GM19438 (cell line): Measurements from ENCODE around the gene RIMBP2.
"Not testable (repeated sequence)": the region's sequence is repeated elsewhere in the genome, so short reads cannot be mapped to it uniquely, and the experiment has no call there.

Experiments
- ATAC-seq: cut with Tn5 transposase; IDR thresholded peaks from one replicate; pipeline ENCODE4 v1.9.1; 2021; ENCODE audit warnings: low read depth; ENCODE audit not compliant: unreplicated experiment

RIMBP2 gene

DNA sequence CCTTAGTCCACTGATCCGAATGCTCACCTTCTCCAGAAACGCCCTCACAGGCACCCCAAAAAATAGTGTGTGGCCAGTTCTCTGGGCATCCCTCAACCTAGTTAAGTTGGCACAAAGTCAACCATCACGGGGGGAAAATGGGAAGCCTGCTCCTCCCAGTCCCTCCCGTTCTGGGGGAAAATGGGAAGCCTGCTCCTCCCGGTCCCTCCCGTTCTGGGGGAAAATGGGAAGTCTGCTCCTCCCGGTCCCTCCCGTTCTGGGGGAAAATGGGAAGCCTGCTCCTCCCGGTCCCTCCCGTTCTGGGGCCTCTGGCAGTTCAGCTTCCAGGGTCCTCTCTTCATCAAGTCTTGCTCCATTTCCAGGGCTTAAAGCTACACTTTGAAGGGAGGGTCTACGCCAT, 106.1 kb downstream of the RIMBP2 start:
- ATAC-seq: no peak

DNA sequence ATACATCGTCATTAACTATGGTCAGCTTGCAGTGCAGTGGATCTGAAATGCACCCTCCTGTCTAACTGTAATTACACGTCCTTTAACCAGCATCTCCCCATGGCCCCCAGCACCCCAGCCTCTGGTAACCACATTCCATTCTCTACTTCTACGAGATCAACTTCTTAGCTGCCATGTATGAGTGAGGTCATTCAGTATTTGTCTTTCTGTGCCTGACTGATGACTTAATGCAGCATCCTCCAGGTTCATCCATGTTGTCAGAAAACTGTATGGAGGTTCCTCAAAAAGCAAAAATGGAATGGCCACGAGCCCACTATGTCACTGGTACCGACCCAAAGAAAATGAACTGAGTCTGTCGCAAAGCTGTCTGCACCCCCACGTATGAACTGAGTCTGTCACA, 107.3 kb downstream of the RIMBP2 start:
- no peak for ATAC-seq

DNA sequence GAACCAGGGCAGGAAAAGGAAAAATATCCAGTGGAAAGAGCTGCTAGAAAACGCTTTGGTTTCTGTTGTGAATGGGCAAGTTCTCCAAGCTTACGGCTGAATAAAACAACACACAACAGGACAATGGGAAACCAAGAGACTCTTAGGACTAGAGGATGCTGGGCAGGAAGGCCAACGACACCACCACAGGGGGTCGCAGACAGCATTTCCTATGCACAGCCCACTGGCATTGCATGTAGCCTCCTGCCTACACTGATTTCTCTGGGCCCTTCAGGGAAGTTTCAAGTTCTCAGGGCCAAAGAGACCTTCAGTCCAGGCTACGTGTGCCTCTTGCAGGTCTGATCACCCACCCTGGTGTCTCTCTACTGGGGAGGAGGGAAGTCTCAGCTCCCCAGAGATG, 108.0 kb downstream of the RIMBP2 start:
- no peak for ATAC-seq

DNA sequence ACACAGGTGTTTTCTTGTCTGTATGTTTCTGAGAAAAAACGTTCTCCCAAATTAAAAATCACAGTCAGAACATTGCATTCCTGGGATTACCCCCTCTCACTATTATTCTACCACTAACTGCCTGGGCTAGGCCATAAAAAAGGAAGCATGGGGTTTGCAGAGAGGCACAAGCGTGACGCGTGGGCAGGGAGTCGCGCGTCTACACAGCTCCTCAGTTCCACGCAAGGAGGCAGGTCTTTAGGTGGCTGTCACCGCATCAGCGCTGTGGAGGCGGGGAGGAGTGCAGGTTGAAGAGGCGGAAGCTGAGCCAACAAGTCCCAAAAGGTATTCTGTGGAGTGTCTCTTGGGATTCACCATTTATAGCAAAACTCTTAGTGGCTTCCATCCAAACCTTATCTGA, 109.9 kb downstream of the RIMBP2 start:
- no peak for ATAC-seq

DNA sequence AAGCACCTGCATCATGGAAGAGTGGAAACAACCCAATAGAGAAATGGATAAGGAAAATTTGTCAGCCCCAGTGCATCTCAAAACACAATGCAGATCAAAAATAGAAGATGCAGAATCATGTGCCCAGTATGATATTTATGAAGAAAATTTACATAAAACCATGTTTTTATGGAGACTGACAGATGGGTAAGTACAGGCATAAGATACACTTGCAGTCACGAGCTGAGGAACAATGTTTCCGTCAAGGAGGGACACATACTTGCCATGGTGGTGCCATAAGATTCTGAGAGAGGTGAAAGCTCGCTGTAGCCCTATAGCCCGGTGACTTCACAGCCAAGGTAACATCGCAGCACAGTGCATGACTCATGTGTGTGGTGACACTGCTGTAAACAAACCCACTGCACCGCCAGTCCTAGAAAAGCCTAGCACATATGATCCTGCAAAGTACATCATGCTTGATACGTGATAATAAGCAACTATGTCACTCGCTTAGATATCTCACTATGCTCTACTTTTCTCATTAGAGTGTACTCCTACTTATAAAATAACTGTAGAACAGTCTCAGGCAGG, 112.6 kb downstream of the RIMBP2 start:
- ATAC-seq: no peak

DNA sequence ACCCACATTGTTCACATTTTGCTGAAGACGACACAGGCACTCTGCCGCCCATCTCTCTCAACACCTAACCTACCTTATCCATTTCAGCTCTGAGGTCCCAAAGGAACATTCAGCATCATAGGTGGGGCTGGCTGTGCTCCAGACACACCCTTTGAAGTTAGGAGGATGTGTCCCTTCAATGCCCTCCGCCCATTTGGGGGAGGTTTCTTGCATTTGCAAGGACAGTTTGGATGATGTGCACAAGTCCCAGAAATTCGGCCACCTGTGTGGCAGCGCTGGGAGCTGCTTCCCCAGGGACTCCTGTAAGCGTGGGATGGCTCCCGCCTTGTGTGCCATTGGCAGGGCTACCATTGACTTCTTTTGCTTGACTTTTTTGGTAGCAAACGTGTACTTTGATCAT, 113.8 kb downstream of the RIMBP2 start:
- ATAC-seq: no peak

GRCh38 chr12:130601327-130601726, 114.8 kb downstream of the RIMBP2 start:
- no peak for ATAC-seq

GRCh38 chr12:130596241-130596640, 119.9 kb downstream of the RIMBP2 start:
- ATAC-seq: no peak

DNA sequence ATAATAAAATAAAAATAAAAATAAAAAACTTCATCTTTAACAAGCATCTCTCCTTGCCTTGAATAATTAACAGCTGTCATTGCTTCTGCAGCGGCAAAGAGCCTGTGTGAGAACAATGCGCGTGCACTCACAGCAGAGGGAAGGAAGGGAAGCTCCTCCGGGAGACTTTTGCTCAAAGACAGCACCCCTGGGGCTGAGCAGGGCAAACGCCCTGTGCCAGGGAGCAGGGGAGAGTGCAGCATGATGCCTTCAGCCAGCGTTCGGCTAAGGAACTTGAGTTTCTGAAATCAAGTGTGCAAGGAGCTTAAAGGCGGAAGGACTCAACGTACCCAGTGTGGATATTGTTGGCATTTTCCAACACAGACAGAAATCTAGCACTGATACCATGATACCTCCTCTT, 120.5 kb downstream of the RIMBP2 start:
- no peak for ATAC-seq

DNA sequence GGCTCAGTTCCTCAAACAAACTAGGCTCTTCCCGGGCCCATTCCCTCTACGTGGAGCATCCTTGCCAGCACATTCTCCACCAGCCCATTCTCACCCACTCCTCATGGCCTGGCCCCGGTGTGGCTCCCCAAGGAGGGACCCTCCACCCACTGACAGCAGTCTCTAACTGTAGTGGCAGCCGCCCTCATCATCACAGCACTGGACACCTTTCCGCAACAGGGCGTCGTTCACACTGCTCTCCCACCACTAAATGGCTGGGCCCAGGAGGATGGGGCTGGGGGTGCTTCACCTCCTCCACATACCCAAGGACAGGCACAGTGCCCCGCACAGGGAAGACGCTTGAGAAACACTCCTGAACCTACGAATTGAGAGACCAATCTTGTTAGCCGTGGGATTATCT, 123.0 kb downstream of the RIMBP2 start:
- ATAC-seq: no peak

- no peak for ATAC-seq
Observed at GRCh38 chr12:130592641-130593040, 123.5 kb downstream of the RIMBP2 start.

DNA sequence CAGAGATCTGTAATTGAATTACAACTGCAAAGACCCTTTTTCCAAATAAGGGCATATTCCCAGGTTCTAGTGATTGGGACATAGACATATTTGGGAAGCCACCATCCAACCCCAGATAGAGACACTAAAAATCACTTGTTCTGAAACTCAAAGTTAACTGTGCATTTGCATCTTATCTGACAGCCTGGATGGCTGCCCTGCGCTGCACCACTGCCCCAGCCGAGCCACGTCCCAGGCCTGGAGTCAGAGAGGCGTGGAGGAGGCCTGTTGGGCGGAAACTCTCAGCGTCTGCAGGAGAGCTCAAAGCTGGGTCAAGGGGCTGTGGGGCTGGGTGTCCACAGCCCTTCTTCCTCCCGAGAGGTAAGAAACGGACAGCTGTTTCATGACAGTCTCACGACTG, 124.4 kb downstream of the RIMBP2 start:
- ATAC-seq: no peak

DNA sequence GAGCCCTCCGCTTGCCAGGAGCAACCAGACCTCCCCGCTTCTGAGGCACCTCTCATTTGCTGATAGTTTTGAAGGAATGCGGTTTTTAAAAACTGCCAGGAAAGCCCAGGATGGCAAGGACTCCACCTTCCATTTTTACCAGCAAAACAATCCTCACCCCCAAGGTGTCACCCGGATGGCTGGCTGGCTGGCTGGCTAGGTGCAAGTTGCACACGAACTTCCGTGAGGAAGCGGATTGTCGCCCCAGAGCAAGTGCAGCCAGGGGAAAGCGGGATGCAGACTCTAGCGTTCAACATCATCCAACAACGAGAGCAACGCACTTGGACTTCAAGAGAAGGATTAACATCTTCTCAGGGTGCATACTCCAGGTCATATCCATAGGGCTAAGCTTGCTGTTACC, 125.4 kb downstream of the RIMBP2 start:
- no peak for ATAC-seq

- ATAC-seq: no peak
Observed at GRCh38 chr12:130589540-130590317, 126.4 kb downstream of the RIMBP2 start.

- ATAC-seq: no peak
Observed at GRCh38 chr12:130588696-130589539, 127.2 kb downstream of the RIMBP2 start.

GRCh38 chr12:130587966-130588365, 128.1 kb downstream of the RIMBP2 start:
- ATAC-seq: no peak

GRCh38 chr12:130584475-130584874, 131.6 kb downstream of the RIMBP2 start:
- not testable (repeated sequence) for ATAC-seq

- no peak for ATAC-seq
Observed at GRCh38 chr12:130583800-130584199, 132.3 kb downstream of the RIMBP2 start.

GRCh38 chr12:130583317-130583716, 132.8 kb downstream of the RIMBP2 start:
- no peak for ATAC-seq

GRCh38 chr12:130582286-130582685, 133.8 kb downstream of the RIMBP2 start:
- no peak for ATAC-seq

- ATAC-seq: no peak
Observed at GRCh38 chr12:130581782-130582181, 134.3 kb downstream of the RIMBP2 start.

- ATAC-seq: no peak
Observed at GRCh38 chr12:130579231-130579630, 136.9 kb downstream of the RIMBP2 start.
